SK-MEL-5 (cell line): ENCODE data around the gene SUPT20HL1. TPM values are rescaled to one million over a fixed set of nuclear protein-coding genes. Genes with fewer than 3 reads are reported as not detected.
"Not testable (repeated sequence)": the region's sequence is repeated elsewhere in the genome, so short reads cannot be mapped to it uniquely, and the experiment has no call there.

Experiments
- DNase-seq: peaks from one replicate; pipeline ENCODE4 v3.0.0-alpha.2; 2016; ENCODE audit warnings: low read depth, low spot score
- in situ Hi-C: cut with HindIII; loops from 2 replicates; pipeline ENCODE4 v1.10.0; 2016; ENCODE audit warnings: low sequenced_read_pairs, high pct_unique_total_duplicates, low pct_unique_long_range_greater_than_20kb
- total RNA-seq: library from RNA; depleted of rRNA; stranded (reverse); fragments of >200 nt; shearing (Covaris generic); gene quantifications from 2 replicates; pipeline ENCODE4 v1.2.3, GENCODE V29; 2014; rRNA removed

SUPT20HL1 gene
- total RNA-seq, 1 experiment from 2014 or later = not detected

GRCh38 chrX:24380262-24381187 is 20.1 kb downstream of the SUPT20HL1 start:
- in situ Hi-C loops = no loop called here
- no peak for DNase-seq

- DNase-seq, in situ Hi-C loops: not testable (repeated sequence)
Observed at GRCh38 chrX:24382315-24382714, 21.9 kb downstream of the SUPT20HL1 start.

- DNase-seq = no peak
- in situ Hi-C loops = no loop called here
Observed at GRCh38 chrX:24387724-24388123, 27.3 kb downstream of the SUPT20HL1 start.

GRCh38 chrX:24391389-24391788 is 30.9 kb downstream of the SUPT20HL1 start:
- in situ Hi-C loops = loop anchor here (10.0 kb wide), 1 partner anchor 113 kb away; no protein-coding TSS in a partner anchor
- DNase-seq = no peak

GRCh38 chrX:24391843-24392242 is 31.4 kb downstream of the SUPT20HL1 start:
- in situ Hi-C loops = loop anchor here (10.0 kb wide), 1 partner anchor 113 kb away; no protein-coding TSS in a partner anchor

GRCh38 chrX:24392709-24393108 is 32.3 kb downstream of the SUPT20HL1 start:
- no peak for DNase-seq
- in situ Hi-C loops = loop anchor here (10.0 kb wide), 1 partner anchor 112 kb away; no protein-coding TSS in a partner anchor

More at GRCh38 chrX:24391843-24392242, 31.4 kb downstream of the SUPT20HL1 start:
- no peak for DNase-seq

- in situ Hi-C loops = loop anchor here (10.0 kb wide), 1 partner anchor 109 kb away; no protein-coding TSS in a partner anchor
- DNase-seq = peak; percentile 80
Observed at GRCh38 chrX:24395775-24396174, 35.3 kb downstream of the SUPT20HL1 start.

- no peak for DNase-seq
- in situ Hi-C loops = loop anchor here (10.0 kb wide), 1 partner anchor 108 kb away; no protein-coding TSS in a partner anchor
Observed at GRCh38 chrX:24396236-24396930, 35.9 kb downstream of the SUPT20HL1 start.

GRCh38 chrX:24396931-24397279 is 36.5 kb downstream of the SUPT20HL1 start:
- in situ Hi-C loops = loop anchor here (10.0 kb wide), 1 partner anchor 108 kb away; no protein-coding TSS in a partner anchor
- DNase-seq = no peak

GRCh38 chrX:24398766-24399165 is 38.3 kb downstream of the SUPT20HL1 start:
- DNase-seq = no peak
- in situ Hi-C loops = loop anchor here (10.0 kb wide), 1 partner anchor 106 kb away; no protein-coding TSS in a partner anchor

- in situ Hi-C loops = loop anchor here (10.0 kb wide), 1 partner anchor 105 kb away; no protein-coding TSS in a partner anchor
- peak; percentile 5 for DNase-seq
Observed at GRCh38 chrX:24399550-24399949, 39.1 kb downstream of the SUPT20HL1 start.

GRCh38 chrX:24405959-24406358 is 45.5 kb downstream of the SUPT20HL1 start:
- in situ Hi-C loops = no loop called here
- DNase-seq = peak; percentile 80

Other genes starting within 250 kb of the SUPT20HL1 start
- gene ZFX, start 210.9 kb upstream of the SUPT20HL1 start, total RNA-seq = 21.8 and 24.8 TPM in 2 replicates
- gene SUPT20HL2, start 46.6 kb upstream of the SUPT20HL1 start, total RNA-seq = not detected in 2 replicates
- gene PDK3, start 104.6 kb downstream of the SUPT20HL1 start, total RNA-seq = 48.5 and 48.8 TPM in 2 replicates